Choroid plexus epithelial cell (primary cell): ENCODE measurements around the gene RARA.

ENCODE experiments used
- DNase-seq: peaks from one replicate; pipeline ENCODE4 v3.0.0-alpha.2; 2010; ENCODE audit warnings: low read depth
- H3K4me3 ChIP-seq: 2 replicates; pipeline ENCODE4 v1.5.1; 2011; ENCODE audit warnings: low read depth, mild to moderate bottlenecking, control low read depth, low read length, moderate library complexity
- TF ChIP-seq, protein P1 (sequence below): conservative IDR thresholded peaks from 2 replicates; pipeline ENCODE4 v1.5.1; 2011; ENCODE audit warnings: low read depth, mild to moderate bottlenecking, control low read depth, inconsistent platforms, low read length, moderate library complexity

RARA gene

DNA sequence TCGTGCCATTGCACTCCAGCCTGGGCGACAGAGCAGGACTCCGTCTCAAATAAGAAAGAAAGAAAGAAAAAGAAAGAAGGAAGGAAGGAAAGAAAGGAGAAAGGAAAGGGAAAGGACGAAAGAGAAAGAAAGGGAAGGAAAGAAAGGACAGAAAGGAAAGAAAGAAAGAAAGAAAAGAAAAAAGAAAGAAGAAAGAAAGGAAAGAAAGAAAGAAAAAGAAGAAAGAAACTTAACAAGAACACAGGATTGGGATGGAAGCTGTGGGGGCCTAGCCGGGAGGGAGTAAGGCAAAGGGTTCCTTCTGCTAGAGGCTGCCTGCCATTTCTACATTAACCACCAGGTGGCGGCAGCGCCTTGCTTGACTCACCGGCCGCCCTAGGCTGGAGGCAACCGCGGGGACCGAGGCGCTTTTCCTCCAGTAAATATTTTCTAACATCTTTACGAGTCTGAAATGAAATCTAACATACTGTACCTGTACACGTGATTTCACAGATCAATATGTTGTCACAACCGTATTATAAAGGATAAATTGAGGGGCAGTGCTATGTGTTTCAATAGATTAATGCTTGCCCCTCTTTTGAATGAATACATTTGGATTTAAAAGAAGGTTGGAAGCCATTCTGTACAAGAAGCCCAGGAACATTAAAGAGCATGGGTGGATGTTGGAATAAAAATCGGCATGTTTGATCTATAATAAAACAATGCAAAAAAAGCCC, 49.5 kb downstream of the RARA start:
- peak; percentile 90 for DNase-seq
- peak overlapping the region; percentile 8 for H3K4me3 ChIP-seq
- TF ChIP-seq, protein P1, sequence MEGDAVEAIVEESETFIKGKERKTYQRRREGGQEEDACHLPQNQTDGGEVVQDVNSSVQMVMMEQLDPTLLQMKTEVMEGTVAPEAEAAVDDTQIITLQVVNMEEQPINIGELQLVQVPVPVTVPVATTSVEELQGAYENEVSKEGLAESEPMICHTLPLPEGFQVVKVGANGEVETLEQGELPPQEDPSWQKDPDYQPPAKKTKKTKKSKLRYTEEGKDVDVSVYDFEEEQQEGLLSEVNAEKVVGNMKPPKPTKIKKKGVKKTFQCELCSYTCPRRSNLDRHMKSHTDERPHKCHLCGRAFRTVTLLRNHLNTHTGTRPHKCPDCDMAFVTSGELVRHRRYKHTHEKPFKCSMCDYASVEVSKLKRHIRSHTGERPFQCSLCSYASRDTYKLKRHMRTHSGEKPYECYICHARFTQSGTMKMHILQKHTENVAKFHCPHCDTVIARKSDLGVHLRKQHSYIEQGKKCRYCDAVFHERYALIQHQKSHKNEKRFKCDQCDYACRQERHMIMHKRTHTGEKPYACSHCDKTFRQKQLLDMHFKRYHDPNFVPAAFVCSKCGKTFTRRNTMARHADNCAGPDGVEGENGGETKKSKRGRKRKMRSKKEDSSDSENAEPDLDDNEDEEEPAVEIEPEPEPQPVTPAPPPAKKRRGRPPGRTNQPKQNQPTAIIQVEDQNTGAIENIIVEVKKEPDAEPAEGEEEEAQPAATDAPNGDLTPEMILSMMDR = peak; percentile 96

GRCh38 chr17:40360091-40360490, 51.1 kb downstream of the RARA start:
- TF ChIP-seq, protein P1 = no peak
- no peak for DNase-seq
- H3K4me3 ChIP-seq = no peak overlapping the region

- TF ChIP-seq, protein P1 = no peak
- DNase-seq = no peak
- H3K4me3 ChIP-seq = no peak overlapping the region
Measured at GRCh38 chr17:40361063-40361924, 52.3 kb downstream of the RARA start.

DNA sequence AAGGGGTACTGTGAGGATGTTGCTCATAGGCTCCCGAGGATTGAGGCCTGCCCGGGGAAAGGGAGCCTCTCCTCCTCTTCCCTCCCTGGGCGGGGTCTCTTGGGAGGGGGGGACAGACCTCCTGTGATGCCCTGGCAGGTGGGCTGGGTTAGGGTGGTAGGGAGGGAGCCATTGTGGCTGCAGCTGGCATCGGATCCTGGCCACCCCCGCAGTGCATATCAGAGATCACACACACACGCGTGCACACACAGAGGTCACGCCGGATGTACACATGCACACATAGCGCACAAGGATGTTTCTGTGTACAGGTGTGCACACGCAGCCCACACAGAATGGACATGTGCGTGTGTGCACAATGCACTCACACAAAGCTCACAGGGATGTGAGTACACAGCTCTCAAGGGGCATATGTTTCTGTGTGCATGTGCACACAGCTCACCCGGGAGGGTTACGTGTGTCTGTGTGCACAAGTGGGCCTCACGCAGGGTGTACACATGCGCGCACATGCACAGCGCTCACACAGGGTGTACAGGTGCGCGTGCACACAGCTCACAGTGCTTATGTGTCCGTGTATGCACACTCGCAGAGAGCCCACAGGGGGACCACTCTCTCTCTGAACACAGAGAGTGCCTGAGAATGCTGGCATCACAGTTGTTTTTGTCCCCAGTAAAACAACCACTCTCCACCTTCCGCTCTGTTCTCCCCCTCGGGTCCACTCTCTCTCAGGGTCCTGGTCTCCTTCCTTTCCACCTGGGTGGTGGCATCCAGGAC, 53.1 kb downstream of the RARA start:
- H3K4me3 ChIP-seq = peak overlapping the region; percentile 65
- DNase-seq = no peak
- TF ChIP-seq, protein P1 = no peak

DNA sequence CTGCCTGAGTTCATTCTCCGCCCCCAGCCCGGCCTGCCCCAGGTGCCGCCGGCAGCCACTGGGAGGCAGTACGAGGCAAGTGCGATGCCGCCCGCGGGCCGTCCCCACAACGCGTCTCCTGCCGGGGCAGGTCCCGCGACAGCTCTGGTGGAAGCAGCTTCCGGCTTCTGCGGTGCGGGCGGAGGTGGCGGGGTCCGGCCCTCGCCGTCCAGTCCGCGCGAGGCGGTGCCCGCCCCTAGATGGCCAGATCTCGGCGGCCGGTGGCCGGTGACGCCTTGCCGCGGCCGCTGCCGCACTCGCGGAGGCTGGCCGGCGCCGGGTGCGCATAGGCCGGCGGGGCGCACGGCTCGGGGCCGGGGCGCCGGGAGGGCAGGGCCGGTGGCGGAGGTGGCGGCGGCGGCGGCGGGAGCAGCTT, 53.7 kb downstream of the RARA start:
- peak; percentile 74 for DNase-seq
- H3K4me3 ChIP-seq = peak overlapping the region; percentile 65
- TF ChIP-seq, protein P1 = peak; percentile 70

DNA sequence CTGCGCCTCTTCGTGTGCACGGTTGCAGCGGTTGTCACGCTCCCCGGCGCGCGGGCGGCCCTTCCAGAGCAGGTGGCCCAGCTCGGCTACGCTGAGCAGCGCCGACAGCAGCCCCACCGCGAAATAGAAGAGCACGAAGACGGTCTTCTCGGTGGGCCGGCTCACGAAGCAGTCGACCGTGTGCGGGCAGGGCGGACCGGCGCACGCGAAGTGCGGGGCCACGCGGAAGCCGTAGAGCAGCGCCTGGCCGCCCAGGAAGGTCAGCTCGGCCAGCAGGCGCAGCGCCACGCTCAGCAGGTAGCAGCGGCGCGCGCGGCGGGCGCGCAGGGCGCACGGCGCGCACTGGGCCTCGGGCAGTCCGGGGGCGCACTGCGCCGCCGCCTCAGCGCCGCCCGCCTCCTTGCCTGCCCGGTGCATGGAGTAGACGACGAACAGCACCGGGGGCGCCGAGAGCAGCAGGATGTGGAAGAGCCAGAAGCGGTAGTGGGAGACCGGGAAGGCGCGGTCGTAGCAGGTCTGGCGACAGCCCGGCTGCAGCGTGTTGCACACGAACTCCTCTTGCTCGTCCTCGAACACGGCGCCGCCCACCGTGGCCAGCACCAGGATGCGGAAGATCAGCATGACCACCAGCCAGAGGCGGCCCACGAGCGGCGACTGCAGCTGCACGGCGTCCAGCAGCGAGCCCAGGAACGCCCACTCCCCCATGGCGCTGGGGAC, 54.3 kb downstream of the RARA start:
- H3K4me3 ChIP-seq = peak overlapping the region; percentile 65
- TF ChIP-seq, protein P1 = no peak
- DNase-seq = peak; percentile 56
